Measurements from ENCODE around the gene CASTOR1.

- no peak for TF ChIP-seq POLR2A (IDR thresholded peaks at IDR 0.05; ENCODE audit: low read length)
- no peak for TF ChIP-seq GATA1 (IDR thresholded peaks at IDR 0.05; ENCODE audit: low read depth, low read length)
These were observed 3.0 kb upstream of the CASTOR1 start for GRCh38 chr22:30292069-30292970.
